Measurements from ENCODE around the gene LRRC4. TPM values are rescaled to one million over a fixed set of nuclear protein-coding genes. Genes with fewer than 3 reads are reported as not detected.

The LRRC4 gene
- total and polyA plus RNA-seq, 7 experiments from 2014 or later = 0.14 to 5.7 (median 0.82) TPM; not detected in 2

DNA sequence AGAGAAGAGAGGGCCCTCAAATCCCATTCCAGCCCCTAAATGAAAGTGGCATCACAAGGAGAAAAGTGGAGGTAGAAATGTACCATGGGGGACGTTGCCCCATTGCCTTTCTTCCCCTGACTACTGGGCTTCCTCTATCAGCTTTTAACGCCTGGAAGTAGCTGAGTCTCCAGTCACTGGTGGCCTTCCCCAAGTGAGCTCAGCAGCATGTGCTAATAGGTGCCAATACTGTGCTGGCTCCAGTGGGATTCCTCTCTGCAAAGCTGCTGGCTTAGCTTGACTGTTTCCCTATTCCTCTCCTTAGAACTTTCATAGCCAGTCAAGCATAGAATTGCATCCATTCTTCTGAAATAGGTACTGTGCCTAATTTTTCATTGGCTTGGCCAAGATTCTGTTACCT is 32.6 kb downstream of the LRRC4 start:
- POLR2A ChIA-PET = no interaction called here

DNA sequence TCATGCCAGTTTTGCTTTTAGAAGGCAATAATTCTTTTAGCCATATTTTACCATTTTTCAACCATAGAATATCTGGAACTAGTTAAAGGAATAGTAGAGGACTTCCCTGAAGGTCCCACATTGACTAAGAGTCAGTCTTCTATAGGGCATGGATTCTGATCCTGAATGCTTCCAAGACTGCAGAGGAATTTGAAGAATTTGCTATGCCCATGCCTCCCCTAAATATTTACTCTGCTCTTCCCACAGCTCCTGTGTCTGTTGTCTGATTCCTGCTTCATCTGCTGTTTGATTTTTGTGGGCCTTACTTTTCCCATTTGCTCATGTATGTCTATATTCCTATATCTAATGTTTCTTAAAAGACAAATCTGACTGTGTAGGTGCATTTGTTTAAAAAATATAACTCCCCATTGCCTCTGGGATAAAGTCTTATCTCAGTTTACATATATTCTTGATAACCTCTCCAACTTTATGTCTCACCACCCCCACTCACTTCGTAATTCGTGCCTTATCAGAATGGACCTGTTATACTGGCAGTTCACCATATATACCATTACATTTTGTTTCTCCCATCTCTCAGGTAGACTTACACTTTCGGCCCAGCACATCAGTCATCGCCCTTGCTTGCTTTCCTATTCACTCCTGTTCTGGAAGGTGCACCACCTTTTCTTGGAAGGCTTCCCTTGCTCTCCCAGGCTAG is 33.9 kb downstream of the LRRC4 start:
- ChIA-PET POLR2A (interaction anchor here (0.7 kb wide), 1 partner anchor 13 kb away, joined by 3 read pairs; no protein-coding TSS in a partner anchor), CTCF (interaction anchor here (0.6 kb wide), 1 partner anchor 11 kb away, joined by 7 read pairs; no protein-coding TSS in a partner anchor)
- Histone ChIP-seq H3K4me1 (ENCODE audit: control insufficient read depth in 2 of 2, insufficient read depth in 2 of 2, low read length in 2 of 2) (no peaks in the 10 kb centered on the region), H3K27ac (ENCODE audit: low read depth, low read length) (no peak overlapping the region), H3K36me3 (ENCODE audit: control insufficient read depth in 2 of 3, insufficient read depth in 3 of 3, low read length in 3 of 3) (peaks cover 0 to 6% (median 0%) of the 10 kb centered on the region in 3 experiments), H3K9me3 (ENCODE audit: control insufficient read depth in 2 of 3, low read length in 3 of 3) (no peaks in the 10 kb centered on the region), H3K27me3 (ENCODE audit: control insufficient read depth in 2 of 2, insufficient read depth in 2 of 2, low read length in 2 of 2) (no peaks in the 10 kb centered on the region), H3K4me3 (ENCODE audit: low read length) (no peak overlapping the region)
- Mint-ChIP-seq H3K9me3 (no peaks in the 10 kb centered on the region), H3K4me3 (no peak overlapping the region), H3K27me3 (no peaks in the 10 kb centered on the region), H3K36me3 (peaks cover 8 to 63% (median 22%) of the 10 kb centered on the region in 5 donors), H3K27ac (no peak overlapping the region), H3K4me1 (peaks cover 0 to 11% (median 5%) of the 10 kb centered on the region in 7 donors)
- intact Hi-C loops (cut with micrococcal nuclease) = no loop called here
- DNase-seq = no peak
- ATAC-seq = no peak

More for the DNA sequence above, 32.6 kb downstream of the LRRC4 start:
- Histone ChIP-seq H3K4me1 (ENCODE audit: control insufficient read depth in 2 of 2, insufficient read depth in 2 of 2, low read length in 2 of 2) (peaks cover 0 to 2% of the 10 kb centered on the region in 2 donors), H3K27me3 (ENCODE audit: control insufficient read depth in 2 of 2, insufficient read depth in 2 of 2, low read length in 2 of 2) (no peaks in the 10 kb centered on the region), H3K9me3 (ENCODE audit: control insufficient read depth in 2 of 3, low read length in 3 of 3) (no peaks in the 10 kb centered on the region), H3K27ac (ENCODE audit: low read depth, low read length) (no peak overlapping the region), H3K4me3 (ENCODE audit: low read length) (no peak overlapping the region), H3K36me3 (ENCODE audit: control insufficient read depth in 2 of 3, insufficient read depth in 3 of 3, low read length in 3 of 3) (peaks cover 0 to under 1% (median 0%) of the 10 kb centered on the region in 3 experiments)
- H3K4me1 Mint-ChIP-seq = peaks cover 7 to 19% (median 15%) of the 10 kb centered on the region in 7 donors
- DNase-seq (no peak), ATAC-seq (no peak)
- intact Hi-C loops (cut with micrococcal nuclease) = no loop called here
- CTCF ChIA-PET = no interaction called here
- H3K27ac Mint-ChIP-seq = no peak overlapping the region
- H3K9me3 Mint-ChIP-seq = no peaks in the 10 kb centered on the region
- H3K27me3 Mint-ChIP-seq = no peaks in the 10 kb centered on the region
- no peak overlapping the region for H3K4me3 Mint-ChIP-seq
- H3K36me3 Mint-ChIP-seq = peaks cover 8 to 50% (median 13%) of the 10 kb centered on the region in 5 donors

DNA sequence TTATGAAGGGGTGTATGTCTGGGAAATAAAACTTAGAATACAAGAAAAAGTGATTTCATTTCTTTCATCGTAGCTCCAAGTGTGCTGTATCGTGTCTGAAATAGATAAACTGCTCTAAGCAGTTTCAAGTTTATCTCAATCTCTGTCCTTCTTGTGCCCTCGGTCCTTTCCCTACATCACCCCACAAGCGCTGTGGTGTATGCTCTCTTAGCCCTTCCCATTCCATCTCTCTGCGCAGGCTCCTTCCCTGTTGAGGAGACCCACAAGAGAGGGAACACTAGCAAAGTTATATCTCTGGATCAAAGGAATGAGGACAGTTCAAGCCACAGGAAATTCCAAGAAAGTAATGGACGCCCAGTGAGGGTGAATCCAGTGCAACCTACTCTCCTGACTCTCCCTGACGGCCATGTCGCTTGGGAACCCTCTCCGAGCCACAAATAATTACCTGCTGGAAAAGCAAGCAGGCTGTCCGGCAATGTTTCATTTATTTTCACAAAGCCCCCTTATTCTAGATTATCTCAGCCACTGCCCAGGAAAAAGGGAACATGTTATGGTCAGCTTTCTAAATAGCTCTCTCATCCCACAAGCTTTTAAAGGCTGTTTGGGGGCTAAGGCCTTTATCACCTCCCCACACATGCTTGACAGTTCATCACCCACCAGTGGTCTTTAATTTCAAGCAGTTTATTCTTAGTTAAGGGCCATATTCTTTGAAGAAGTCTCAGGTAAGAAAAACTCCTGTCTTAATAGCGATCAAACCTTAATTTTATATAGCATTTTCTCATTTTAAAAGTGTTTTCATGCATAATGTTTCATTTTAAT is 34.8 kb downstream of the LRRC4 start:
- intact Hi-C loops (cut with micrococcal nuclease) = no loop called here
- Mint-ChIP-seq H3K27me3 (no peaks in the 10 kb centered on the region), H3K4me3 (no peak overlapping the region), H3K4me1 (peaks cover 0 to 8% (median 0%) of the 10 kb centered on the region in 7 donors), H3K27ac (no peak overlapping the region), H3K36me3 (peaks cover 8 to 69% (median 27%) of the 10 kb centered on the region in 5 donors), H3K9me3 (no peaks in the 10 kb centered on the region)
- CTCF ChIA-PET = no interaction called here
- POLR2A ChIA-PET = no interaction called here
- ATAC-seq (no peak), DNase-seq (no peak)
- Histone ChIP-seq H3K4me3 (ENCODE audit: low read length) (no peak overlapping the region), H3K9me3 (ENCODE audit: control insufficient read depth in 2 of 3, low read length in 3 of 3) (no peaks in the 10 kb centered on the region), H3K36me3 (ENCODE audit: control insufficient read depth in 2 of 3, insufficient read depth in 3 of 3, low read length in 3 of 3) (peaks cover 0 to 13% (median 5%) of the 10 kb centered on the region in 3 experiments), H3K27me3 (ENCODE audit: control insufficient read depth in 2 of 2, insufficient read depth in 2 of 2, low read length in 2 of 2) (no peaks in the 10 kb centered on the region), H3K4me1 (ENCODE audit: control insufficient read depth in 2 of 2, insufficient read depth in 2 of 2, low read length in 2 of 2) (no peaks in the 10 kb centered on the region), H3K27ac (ENCODE audit: low read depth, low read length) (no peak overlapping the region)

GRCh38 chr7:127995881-127996215 is 35.4 kb downstream of the LRRC4 start:
- no peak overlapping the region for H3K27ac Mint-ChIP-seq
- no peak overlapping the region for H3K4me3 Mint-ChIP-seq
- H3K27me3 Mint-ChIP-seq = no peaks in the 10 kb centered on the region
- H3K27ac ChIP-seq (ENCODE audit: low read depth, low read length) = no peak overlapping the region
- ATAC-seq = no peak
- no peaks in the 10 kb centered on the region for H3K4me1 ChIP-seq (ENCODE audit: control insufficient read depth in 2 of 2, insufficient read depth in 2 of 2, low read length in 2 of 2)
- ChIA-PET CTCF (no interaction called here), POLR2A (no interaction called here)
- no peaks in the 10 kb centered on the region for H3K27me3 ChIP-seq (ENCODE audit: control insufficient read depth in 2 of 2, insufficient read depth in 2 of 2, low read length in 2 of 2)
- H3K4me3 ChIP-seq (ENCODE audit: low read length) = no peak overlapping the region
- no peaks in the 10 kb centered on the region for H3K9me3 Mint-ChIP-seq
- peaks cover 0 to 19% (median 5%) of the 10 kb centered on the region in 3 experiments for H3K36me3 ChIP-seq (ENCODE audit: control insufficient read depth in 2 of 3, insufficient read depth in 3 of 3, low read length in 3 of 3)
- no peak for DNase-seq
- peaks cover 0 to 12% (median 0%) of the 10 kb centered on the region in 7 donors for H3K4me1 Mint-ChIP-seq
- H3K36me3 Mint-ChIP-seq = peaks cover 8 to 71% (median 32%) of the 10 kb centered on the region in 5 donors
- intact Hi-C loops (cut with micrococcal nuclease) = no loop called here
- no peaks in the 10 kb centered on the region for H3K9me3 ChIP-seq (ENCODE audit: control insufficient read depth in 2 of 3, low read length in 3 of 3)

DNA sequence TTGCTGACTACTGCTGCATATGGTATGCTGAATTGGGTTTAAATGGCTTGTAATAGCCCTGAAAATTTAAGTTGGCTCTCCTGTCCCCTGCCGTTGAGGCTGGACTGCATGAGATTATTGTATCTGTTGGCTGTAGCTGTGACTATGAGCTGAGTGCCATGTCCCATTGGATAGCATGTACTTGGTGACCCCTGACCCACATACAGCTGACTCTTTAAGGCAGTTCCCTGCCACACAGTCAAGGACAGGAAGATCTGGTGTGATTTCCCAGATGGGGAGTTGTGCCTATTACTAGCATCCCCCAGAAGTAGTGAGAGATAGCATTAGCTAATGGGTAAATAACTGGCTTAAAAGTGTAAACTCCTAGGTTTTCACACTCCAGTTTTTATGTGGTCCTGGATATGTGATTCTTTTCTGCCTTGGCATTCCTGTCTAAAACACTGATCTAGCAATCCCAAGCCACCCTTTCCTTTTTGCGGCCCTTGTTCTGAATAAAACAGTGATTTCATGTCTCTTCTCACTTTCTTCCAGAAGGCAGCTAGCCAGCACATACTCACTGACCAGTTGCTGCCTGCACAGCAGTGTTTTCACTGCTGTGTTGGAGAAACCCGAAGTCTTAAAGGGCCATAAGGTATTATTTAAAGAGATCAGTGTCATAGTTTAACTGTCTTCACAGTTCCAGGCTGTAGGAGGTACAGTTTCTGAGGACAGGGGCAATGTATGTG is 35.9 kb downstream of the LRRC4 start:
- POLR2A ChIA-PET = no interaction called here
- Histone ChIP-seq H3K27me3 (ENCODE audit: control insufficient read depth in 2 of 2, insufficient read depth in 2 of 2, low read length in 2 of 2) (no peaks in the 10 kb centered on the region), H3K36me3 (ENCODE audit: control insufficient read depth in 2 of 3, insufficient read depth in 3 of 3, low read length in 3 of 3) (peaks cover 0 to 24% (median 5%) of the 10 kb centered on the region in 3 experiments), H3K27ac (ENCODE audit: low read depth, low read length) (no peak overlapping the region), H3K9me3 (ENCODE audit: control insufficient read depth in 2 of 3, low read length in 3 of 3) (no peaks in the 10 kb centered on the region), H3K4me1 (ENCODE audit: control insufficient read depth in 2 of 2, insufficient read depth in 2 of 2, low read length in 2 of 2) (no peaks in the 10 kb centered on the region), H3K4me3 (ENCODE audit: low read length) (no peak overlapping the region)
- Mint-ChIP-seq H3K36me3 (peaks cover 8 to 70% (median 32%) of the 10 kb centered on the region in 5 donors), H3K27ac (no peak overlapping the region), H3K4me1 (peaks cover 0 to 12% (median 0%) of the 10 kb centered on the region in 7 donors), H3K9me3 (no peaks in the 10 kb centered on the region), H3K27me3 (no peaks in the 10 kb centered on the region), H3K4me3 (no peak overlapping the region)
- no peak for ATAC-seq
- no peak for DNase-seq
- intact Hi-C loops (cut with micrococcal nuclease) = no loop called here
- CTCF ChIA-PET = no interaction called here

DNA sequence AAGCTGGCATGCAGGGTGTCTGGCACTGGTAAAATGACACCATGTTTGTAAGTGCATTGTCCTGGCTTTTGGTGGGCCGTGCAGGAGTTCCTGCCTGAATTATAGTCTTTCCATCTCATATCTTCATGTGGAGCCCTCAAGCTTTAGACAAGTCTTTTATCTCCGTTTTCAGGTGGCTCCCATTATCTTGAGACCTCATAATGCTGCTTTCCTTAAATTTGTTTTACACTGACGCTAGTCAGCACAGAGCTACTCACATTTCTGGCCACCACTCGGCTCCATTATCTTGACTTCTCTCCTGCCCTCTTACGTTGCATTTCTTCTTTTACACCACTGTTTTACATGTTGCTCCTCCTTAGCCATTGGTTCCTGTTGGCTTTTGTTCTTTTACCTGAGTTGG is 37.2 kb downstream of the LRRC4 start:
- Histone ChIP-seq H3K4me3 (ENCODE audit: low read length) (no peak overlapping the region), H3K27me3 (ENCODE audit: control insufficient read depth in 2 of 2, insufficient read depth in 2 of 2, low read length in 2 of 2) (no peaks in the 10 kb centered on the region), H3K36me3 (ENCODE audit: control insufficient read depth in 2 of 3, insufficient read depth in 3 of 3, low read length in 3 of 3) (peaks cover 0 to 25% (median 5%) of the 10 kb centered on the region in 3 experiments), H3K9me3 (ENCODE audit: control insufficient read depth in 2 of 3, low read length in 3 of 3) (no peaks in the 10 kb centered on the region), H3K4me1 (ENCODE audit: control insufficient read depth in 2 of 2, insufficient read depth in 2 of 2, low read length in 2 of 2) (no peaks in the 10 kb centered on the region), H3K27ac (ENCODE audit: low read depth, low read length) (no peak overlapping the region)
- CTCF ChIA-PET = no interaction called here
- Mint-ChIP-seq H3K4me1 (peaks cover 0 to 12% (median 0%) of the 10 kb centered on the region in 7 donors), H3K27ac (peak overlapping the region in 1 of 9 donors; percentile 54), H3K27me3 (no peaks in the 10 kb centered on the region), H3K4me3 (no peak overlapping the region), H3K36me3 (peaks cover 8 to 72% (median 41%) of the 10 kb centered on the region in 5 donors), H3K9me3 (no peaks in the 10 kb centered on the region)
- no peak for ATAC-seq
- intact Hi-C loops (cut with micrococcal nuclease) = no loop called here
- no peak for DNase-seq
- POLR2A ChIA-PET = no interaction called here

Measured in naive thymus-derived CD4-positive, alpha-beta T cell (primary cell).